ENCODE measurements around the gene DIS3L2.
"Not testable (repeated sequence)": the region's sequence is repeated elsewhere in the genome, so short reads cannot be mapped to it uniquely, and the experiment has no call there.

The DIS3L2 gene

DNA sequence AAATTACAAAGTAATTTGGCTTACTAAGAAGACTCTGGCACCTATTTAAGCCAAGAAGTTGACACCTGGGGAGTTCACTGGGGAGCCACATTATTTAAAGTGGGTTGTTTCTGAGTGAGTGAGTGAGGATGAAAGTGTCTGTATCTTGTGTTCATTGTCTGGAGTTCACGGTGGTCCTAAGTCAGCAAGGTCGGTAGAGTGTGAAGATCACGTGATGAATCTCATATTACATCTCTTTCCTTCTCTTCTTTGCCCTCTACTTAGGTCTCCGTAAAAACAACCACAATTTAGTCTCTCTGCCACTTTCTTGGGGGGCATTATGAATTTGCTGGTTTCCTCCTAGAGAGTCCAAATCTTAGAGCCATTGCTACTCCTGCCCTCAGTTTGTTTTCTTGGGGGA is 67.8 kb downstream of the DIS3L2 start (continued):
- TF ChIP-seq, protein P1, sequence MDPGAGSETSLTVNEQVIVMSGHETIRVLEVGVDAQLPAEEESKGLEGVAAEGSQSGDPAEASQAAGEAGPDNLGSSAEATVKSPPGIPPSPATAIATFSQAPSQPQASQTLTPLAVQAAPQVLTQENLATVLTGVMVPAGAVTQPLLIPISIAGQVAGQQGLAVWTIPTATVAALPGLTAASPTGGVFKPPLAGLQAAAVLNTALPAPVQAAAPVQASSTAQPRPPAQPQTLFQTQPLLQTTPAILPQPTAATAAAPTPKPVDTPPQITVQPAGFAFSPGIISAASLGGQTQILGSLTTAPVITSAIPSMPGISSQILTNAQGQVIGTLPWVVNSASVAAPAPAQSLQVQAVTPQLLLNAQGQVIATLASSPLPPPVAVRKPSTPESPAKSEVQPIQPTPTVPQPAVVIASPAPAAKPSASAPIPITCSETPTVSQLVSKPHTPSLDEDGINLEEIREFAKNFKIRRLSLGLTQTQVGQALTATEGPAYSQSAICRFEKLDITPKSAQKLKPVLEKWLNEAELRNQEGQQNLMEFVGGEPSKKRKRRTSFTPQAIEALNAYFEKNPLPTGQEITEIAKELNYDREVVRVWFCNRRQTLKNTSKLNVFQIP (CRISPR knock-in tag; IDR thresholded peaks at IDR 0.05; ENCODE audit: borderline replicate concordance, low read depth): no peak
- TF ChIP-seq ISL1 (CRISPR knock-in tag; IDR thresholded peaks at IDR 0.05): no peak

DNA sequence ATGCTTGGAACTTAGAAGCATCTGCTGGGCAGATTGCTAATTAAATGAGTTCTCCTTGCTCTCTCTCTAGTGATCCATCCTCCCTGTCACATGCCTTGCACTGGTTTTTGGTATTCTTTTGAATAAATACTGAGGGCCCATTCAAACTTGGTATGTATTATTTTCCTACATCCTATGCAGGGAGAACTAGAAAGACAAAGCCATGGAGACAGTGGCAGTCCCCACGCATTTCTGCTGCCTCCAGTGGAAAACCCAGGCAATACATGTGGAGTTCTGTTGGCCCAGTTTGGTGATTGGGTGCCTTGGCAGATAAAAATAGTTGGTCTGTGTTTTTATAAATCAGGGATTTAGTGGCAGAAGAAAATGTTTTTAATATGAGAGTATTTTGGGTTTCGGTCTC is 68.7 kb downstream of the DIS3L2 start:
- TF ChIP-seq, protein P2, sequence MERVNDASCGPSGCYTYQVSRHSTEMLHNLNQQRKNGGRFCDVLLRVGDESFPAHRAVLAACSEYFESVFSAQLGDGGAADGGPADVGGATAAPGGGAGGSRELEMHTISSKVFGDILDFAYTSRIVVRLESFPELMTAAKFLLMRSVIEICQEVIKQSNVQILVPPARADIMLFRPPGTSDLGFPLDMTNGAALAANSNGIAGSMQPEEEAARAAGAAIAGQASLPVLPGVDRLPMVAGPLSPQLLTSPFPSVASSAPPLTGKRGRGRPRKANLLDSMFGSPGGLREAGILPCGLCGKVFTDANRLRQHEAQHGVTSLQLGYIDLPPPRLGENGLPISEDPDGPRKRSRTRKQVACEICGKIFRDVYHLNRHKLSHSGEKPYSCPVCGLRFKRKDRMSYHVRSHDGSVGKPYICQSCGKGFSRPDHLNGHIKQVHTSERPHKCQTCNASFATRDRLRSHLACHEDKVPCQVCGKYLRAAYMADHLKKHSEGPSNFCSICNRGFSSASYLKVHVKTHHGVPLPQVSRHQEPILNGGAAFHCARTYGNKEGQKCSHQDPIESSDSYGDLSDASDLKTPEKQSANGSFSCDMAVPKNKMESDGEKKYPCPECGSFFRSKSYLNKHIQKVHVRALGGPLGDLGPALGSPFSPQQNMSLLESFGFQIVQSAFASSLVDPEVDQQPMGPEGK (CRISPR knock-in tag; IDR thresholded peaks at IDR 0.05; ENCODE audit: borderline replicate concordance): no peak
- no peak for TF ChIP-seq GLIS3 (CRISPR knock-in tag; IDR thresholded peaks at IDR 0.05)
- no peak for TF ChIP-seq ARNTL (CRISPR knock-in tag; IDR thresholded peaks at IDR 0.05; ENCODE audit: borderline replicate concordance, low read depth)
- no peak; the same call in 1 of the 2 replicates for TF ChIP-seq ZNF70 (CRISPR knock-in tag; IDR thresholded peaks at IDR 0.05)
- TF ChIP-seq, protein P3, sequence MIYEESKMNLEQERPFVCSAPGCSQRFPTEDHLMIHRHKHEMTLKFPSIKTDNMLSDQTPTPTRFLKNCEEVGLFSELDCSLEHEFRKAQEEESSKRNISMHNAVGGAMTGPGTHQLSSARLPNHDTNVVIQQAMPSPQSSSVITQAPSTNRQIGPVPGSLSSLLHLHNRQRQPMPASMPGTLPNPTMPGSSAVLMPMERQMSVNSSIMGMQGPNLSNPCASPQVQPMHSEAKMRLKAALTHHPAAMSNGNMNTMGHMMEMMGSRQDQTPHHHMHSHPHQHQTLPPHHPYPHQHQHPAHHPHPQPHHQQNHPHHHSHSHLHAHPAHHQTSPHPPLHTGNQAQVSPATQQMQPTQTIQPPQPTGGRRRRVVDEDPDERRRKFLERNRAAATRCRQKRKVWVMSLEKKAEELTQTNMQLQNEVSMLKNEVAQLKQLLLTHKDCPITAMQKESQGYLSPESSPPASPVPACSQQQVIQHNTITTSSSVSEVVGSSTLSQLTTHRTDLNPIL (CRISPR knock-in tag; IDR thresholded peaks at IDR 0.05; ENCODE audit: low read depth): no peak
- TF ChIP-seq ISL1 (CRISPR knock-in tag; IDR thresholded peaks at IDR 0.05): no peak
- TF ChIP-seq, protein P4, sequence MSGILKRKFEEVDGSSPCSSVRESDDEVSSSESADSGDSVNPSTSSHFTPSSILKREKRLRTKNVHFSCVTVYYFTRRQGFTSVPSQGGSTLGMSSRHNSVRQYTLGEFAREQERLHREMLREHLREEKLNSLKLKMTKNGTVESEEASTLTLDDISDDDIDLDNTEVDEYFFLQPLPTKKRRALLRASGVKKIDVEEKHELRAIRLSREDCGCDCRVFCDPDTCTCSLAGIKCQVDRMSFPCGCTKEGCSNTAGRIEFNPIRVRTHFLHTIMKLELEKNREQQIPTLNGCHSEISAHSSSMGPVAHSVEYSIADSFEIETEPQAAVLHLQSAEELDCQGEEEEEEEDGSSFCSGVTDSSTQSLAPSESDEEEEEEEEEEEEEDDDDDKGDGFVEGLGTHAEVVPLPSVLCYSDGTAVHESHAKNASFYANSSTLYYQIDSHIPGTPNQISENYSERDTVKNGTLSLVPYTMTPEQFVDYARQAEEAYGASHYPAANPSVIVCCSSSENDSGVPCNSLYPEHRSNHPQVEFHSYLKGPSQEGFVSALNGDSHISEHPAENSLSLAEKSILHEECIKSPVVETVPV (CRISPR knock-in tag; IDR thresholded peaks at IDR 0.05): no peak
- TF ChIP-seq, protein P1 (CRISPR knock-in tag; IDR thresholded peaks at IDR 0.05; ENCODE audit: borderline replicate concordance, low read depth): no peak
- TF ChIP-seq ZFP30 (CRISPR knock-in tag; IDR thresholded peaks at IDR 0.05): no peak
- no peak for TF ChIP-seq ZC3H10 (CRISPR knock-in tag; IDR thresholded peaks at IDR 0.05)
- TF ChIP-seq TCF4 (CRISPR knock-in tag; IDR thresholded peaks at IDR 0.05; ENCODE audit: borderline replicate concordance): no peak
- ATAC-seq: no peak

DNA sequence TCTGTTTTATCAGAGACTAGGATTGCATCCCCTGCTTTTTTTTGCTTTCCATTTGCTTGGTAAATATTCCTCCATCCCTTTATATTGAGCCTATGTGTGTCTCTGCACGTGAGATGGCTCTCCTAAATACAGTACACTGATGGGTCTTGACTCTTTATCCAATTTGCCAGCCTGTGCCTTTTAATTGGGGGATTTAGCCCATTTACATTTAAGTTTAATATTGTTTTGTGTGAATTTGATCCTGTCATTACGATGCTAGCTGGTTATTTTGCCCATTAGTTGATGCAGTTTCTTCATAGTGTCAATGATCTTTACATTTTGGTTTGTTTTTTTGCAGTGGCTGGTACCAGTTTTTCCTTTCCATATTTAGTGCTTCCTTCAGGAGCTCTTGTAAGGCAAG is 73.8 kb downstream of the DIS3L2 start:
- not testable (repeated sequence) for ATAC-seq

DNA sequence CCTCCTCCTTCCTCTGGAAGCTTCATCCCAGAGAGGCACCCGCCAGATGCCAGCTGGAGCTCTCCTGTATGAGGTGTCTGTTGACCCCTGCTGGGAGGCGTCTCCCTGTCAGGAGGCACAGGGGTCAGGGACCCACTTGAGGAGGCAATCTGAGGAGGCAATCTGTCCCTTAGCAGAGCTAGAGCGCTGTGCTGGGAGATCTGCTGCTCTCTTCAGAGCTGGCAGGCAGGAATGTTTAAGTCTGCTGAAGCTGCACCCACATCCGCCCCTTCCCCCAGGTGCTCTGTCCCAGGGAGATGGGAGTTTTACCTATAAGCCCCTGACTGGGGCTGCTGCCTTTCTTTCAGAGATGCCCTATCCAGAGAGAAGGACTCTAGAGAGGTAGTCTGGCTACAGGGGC is 75.4 kb downstream of the DIS3L2 start:
- ATAC-seq: not testable (repeated sequence)

DNA sequence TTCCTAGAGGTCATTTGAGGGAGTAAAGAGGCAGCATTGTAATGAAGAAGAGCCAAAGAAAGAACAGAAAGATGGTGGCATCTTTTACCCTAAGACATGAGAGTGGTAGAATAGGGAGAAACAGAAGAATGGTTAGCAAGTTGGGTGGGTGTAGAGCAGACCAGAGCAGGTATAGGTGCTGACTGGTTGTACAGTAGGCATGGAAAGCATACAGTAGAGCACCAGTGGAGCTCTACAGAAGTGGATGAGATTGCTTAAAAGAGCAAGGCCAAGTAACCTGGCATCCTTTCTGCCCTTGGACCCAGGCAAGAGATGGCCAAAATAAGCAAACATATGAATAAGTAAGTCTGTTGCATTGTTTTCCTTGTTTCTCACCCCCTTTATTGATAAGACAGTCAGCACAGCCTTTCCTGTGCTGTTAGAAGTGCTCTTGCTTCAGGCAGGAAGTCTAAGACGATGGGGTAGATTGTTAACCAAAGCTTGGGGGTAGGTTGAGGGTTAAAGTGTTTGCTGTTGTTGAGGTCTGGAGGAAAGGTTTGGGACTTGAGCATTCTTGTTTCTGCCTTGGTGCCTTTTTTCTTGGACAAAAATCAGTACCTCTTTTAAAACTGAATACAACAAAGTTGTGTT is 76.9 kb downstream of the DIS3L2 start:
- TF ChIP-seq PPARA (CRISPR knock-in tag; IDR thresholded peaks at IDR 0.05; ENCODE audit: borderline replicate concordance): no peak
- no peak for TF ChIP-seq ZNF8 (CRISPR knock-in tag; IDR thresholded peaks at IDR 0.05)
- no peak for TF ChIP-seq ESRRG (CRISPR knock-in tag; IDR thresholded peaks at IDR 0.05)
- no peak for ATAC-seq

DNA sequence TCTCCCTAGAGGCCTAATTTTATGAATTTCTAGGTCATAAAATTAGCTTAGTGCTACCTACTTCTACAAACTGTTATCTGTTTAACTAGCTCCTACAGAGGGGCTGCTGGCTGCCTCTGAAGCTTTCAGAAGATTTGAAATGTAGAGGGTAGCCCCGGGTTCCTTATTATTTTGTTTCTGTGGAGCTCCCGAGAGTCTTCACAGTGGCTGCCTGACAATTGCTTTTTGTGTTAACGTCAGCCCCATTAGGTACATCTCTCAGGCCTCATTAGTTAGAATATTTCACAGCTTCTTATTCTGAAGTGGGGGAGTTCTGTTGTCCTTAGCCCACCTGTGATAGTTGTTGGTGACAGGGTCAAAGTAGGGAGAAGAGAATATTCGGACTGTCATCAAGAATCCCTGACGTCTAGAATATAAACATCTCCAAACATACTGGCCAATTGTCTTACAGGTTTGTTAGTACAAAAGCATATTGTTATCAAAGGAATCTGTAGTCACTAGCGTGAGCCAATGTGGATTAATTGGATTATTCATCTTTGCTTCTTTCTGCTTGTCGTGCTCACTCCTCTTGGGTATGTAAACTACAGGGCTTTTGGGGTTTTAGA is 77.5 kb downstream of the DIS3L2 start:
- no peak for ATAC-seq
- TF ChIP-seq, protein P3 (CRISPR knock-in tag; IDR thresholded peaks at IDR 0.05; ENCODE audit: low read depth): no peak
- TF ChIP-seq OSR1 (CRISPR knock-in tag; IDR thresholded peaks at IDR 0.05): no peak
- no peak for TF ChIP-seq TCF4 (CRISPR knock-in tag; IDR thresholded peaks at IDR 0.05; ENCODE audit: borderline replicate concordance)
- TF ChIP-seq RARB (CRISPR knock-in tag; IDR thresholded peaks at IDR 0.05): no peak
- TF ChIP-seq ISL1 (CRISPR knock-in tag; IDR thresholded peaks at IDR 0.05): no peak
- TF ChIP-seq BACH2 (CRISPR knock-in tag; IDR thresholded peaks at IDR 0.05; ENCODE audit: borderline replicate concordance): no peak
- TF ChIP-seq CSDC2 (CRISPR knock-in tag; IDR thresholded peaks at IDR 0.05): no peak
- TF ChIP-seq ZC3H10 (CRISPR knock-in tag; IDR thresholded peaks at IDR 0.05): no peak
- TF ChIP-seq, protein P1 (CRISPR knock-in tag; IDR thresholded peaks at IDR 0.05; ENCODE audit: borderline replicate concordance, low read depth): no peak
- no peak for TF ChIP-seq ARNTL (CRISPR knock-in tag; IDR thresholded peaks at IDR 0.05; ENCODE audit: borderline replicate concordance, low read depth)
- TF ChIP-seq, protein P2 (CRISPR knock-in tag; IDR thresholded peaks at IDR 0.05; ENCODE audit: borderline replicate concordance): no peak

Data from SK-N-SH treated with all-trans-retinoic acid at 6 μM for 48 hours (cell line).